ENCODE results near the gene POLE. TPM values are rescaled to one million over a fixed set of nuclear protein-coding genes. Genes with fewer than 3 reads are reported as not detected.
"Not testable (repeated sequence)": the region's sequence is repeated elsewhere in the genome, so short reads cannot be mapped to it uniquely, and the experiment has no call there.

Gene POLE
- total and polyA plus RNA-seq, 2 experiments from 2014 or later = 6.0 to 16.2 TPM

GRCh38 chr12:132698341-132698740, 11.2 kb upstream of the POLE start:
- H3K9me3 ChIP-seq (ENCODE audit: low read depth) = no peaks in the 10 kb centered on the region
- no peak overlapping the region for H2AFZ ChIP-seq
- H3K9me2 ChIP-seq (ENCODE audit: insufficient read depth) = no peaks in the 10 kb centered on the region
- H3K4me3 ChIP-seq = no peak overlapping the region
- in situ Hi-C loops (cut with MboI) = no loop called here
- TF ChIP-seq EZH2phosphoT487 (IDR thresholded peaks at IDR 0.05; ENCODE audit: insufficient read depth, low read depth) (no peak), EZH2 (IDR thresholded peaks at IDR 0.05; ENCODE audit: insufficient read depth, poor library complexity, severe bottlenecking) (no peak)
- H3K27ac ChIP-seq = no peak overlapping the region
- H3K79me2 ChIP-seq (ENCODE audit: insufficient read depth) = no peaks in the 10 kb centered on the region
- H3F3A ChIP-seq (ENCODE audit: insufficient read depth) = peaks cover 4% of the 10 kb centered on the region; the same call in 1 of the 2 replicates
- H3K4me2 ChIP-seq (ENCODE audit: unreplicated experiment) = no peak overlapping the region
- 78 to 81% methylated on average over 5 of the region's 5 CpGs for WGBS, 2 experiments (ENCODE audit: low coverage in 1 of 2, low lambda C conversion rate in 2 of 2, missing lambda C conversion rate in 2 of 2)
- DNase-seq = no peak
- H4K20me1 ChIP-seq (ENCODE audit: insufficient read depth) = no peaks in the 10 kb centered on the region
- no peaks in the 10 kb centered on the region for H3K36me3 ChIP-seq (ENCODE audit: low read depth)
- no peaks in the 10 kb centered on the region for H3K27me3 ChIP-seq (replicated peaks; ENCODE audit: insufficient read depth)
- H3K4me1 ChIP-seq (ENCODE audit: insufficient read depth) = no peaks in the 10 kb centered on the region
- H3K9ac ChIP-seq = no peak overlapping the region

GRCh38 chr12:132695431-132695830, 8.3 kb upstream of the POLE start:
- H3K9me3 ChIP-seq (ENCODE audit: low read depth) = no peaks in the 10 kb centered on the region
- 96 to 98% methylated on average over 12 of the region's 12 CpGs for WGBS, 2 experiments (ENCODE audit: low coverage in 1 of 2, low lambda C conversion rate in 2 of 2, missing lambda C conversion rate in 2 of 2)
- no peaks in the 10 kb centered on the region for H3K36me3 ChIP-seq (ENCODE audit: low read depth)
- no peak overlapping the region for H3K4me3 ChIP-seq
- no peak for TF ChIP-seq EZH2 (IDR thresholded peaks at IDR 0.05; ENCODE audit: insufficient read depth, poor library complexity, severe bottlenecking)
- no peak for TF ChIP-seq EZH2phosphoT487 (IDR thresholded peaks at IDR 0.05; ENCODE audit: insufficient read depth, low read depth)
- H4K20me1 ChIP-seq (ENCODE audit: insufficient read depth) = no peaks in the 10 kb centered on the region
- no peak overlapping the region for H3K9ac ChIP-seq
- H3K4me1 ChIP-seq (ENCODE audit: insufficient read depth) = no peaks in the 10 kb centered on the region
- H3K27ac ChIP-seq = no peak overlapping the region
- in situ Hi-C loops (cut with MboI) = no loop called here
- no peaks in the 10 kb centered on the region for H3K9me2 ChIP-seq (ENCODE audit: insufficient read depth)
- no peak overlapping the region for H3K4me2 ChIP-seq (ENCODE audit: unreplicated experiment)
- no peaks in the 10 kb centered on the region for H3K27me3 ChIP-seq (replicated peaks; ENCODE audit: insufficient read depth)
- H2AFZ ChIP-seq = no peak overlapping the region
- H3F3A ChIP-seq (ENCODE audit: insufficient read depth) = peaks cover 2% of the 10 kb centered on the region; the same call in 1 of the 2 replicates
- H3K79me2 ChIP-seq (ENCODE audit: insufficient read depth) = no peaks in the 10 kb centered on the region
- no peak for DNase-seq

- H3K27ac ChIP-seq; H3K4me3 ChIP-seq; H3F3A ChIP-seq (ENCODE audit: insufficient read depth); H2AFZ ChIP-seq; DNase-seq; H3K27me3 ChIP-seq (replicated peaks; ENCODE audit: insufficient read depth); H4K20me1 ChIP-seq (ENCODE audit: insufficient read depth); H3K4me2 ChIP-seq (ENCODE audit: unreplicated experiment); H3K9me3 ChIP-seq (ENCODE audit: low read depth); in situ Hi-C loops (cut with MboI); H3K36me3 ChIP-seq (ENCODE audit: low read depth); H3K79me2 ChIP-seq (ENCODE audit: insufficient read depth); H3K4me1 ChIP-seq (ENCODE audit: insufficient read depth); H3K9ac ChIP-seq; H3K9me2 ChIP-seq (ENCODE audit: insufficient read depth): not testable (repeated sequence)
- WGBS, 2 experiments (ENCODE audit: low coverage in 1 of 2, low lambda C conversion rate in 2 of 2, missing lambda C conversion rate in 2 of 2) = 94 to 97% methylated on average over 3 of the region's 3 CpGs
Observed at GRCh38 chr12:132694888-132695287, 7.7 kb upstream of the POLE start.

DNA sequence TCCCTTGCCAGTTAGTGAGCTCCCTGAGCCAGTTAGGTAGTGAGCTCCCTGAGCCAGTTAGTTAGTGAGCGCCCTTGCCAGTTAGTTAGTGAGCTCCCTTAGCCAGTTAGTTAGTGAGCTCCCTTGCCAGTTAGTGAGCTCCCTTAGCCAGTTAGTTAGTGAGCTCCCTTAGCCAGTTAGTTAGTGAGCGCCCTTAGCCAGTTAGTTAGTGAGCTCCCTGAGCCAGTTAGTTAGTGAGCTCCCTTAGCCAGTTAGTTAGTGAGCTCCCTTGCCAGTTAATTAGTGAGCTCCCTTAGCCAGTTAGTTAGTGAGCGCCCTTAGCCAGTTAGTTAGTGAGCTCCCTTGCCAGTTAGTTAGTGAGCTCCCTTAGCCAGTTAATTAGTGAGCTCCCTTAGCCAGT, 4.9 kb upstream of the POLE start:
- H3K9me2 ChIP-seq (ENCODE audit: insufficient read depth); H2AFZ ChIP-seq; H3F3A ChIP-seq (ENCODE audit: insufficient read depth); H3K27me3 ChIP-seq (replicated peaks; ENCODE audit: insufficient read depth); H3K9ac ChIP-seq; in situ Hi-C loops (cut with MboI); H3K27ac ChIP-seq; H3K4me2 ChIP-seq (ENCODE audit: unreplicated experiment); H4K20me1 ChIP-seq (ENCODE audit: insufficient read depth); H3K79me2 ChIP-seq (ENCODE audit: insufficient read depth); H3K4me3 ChIP-seq; DNase-seq; H3K9me3 ChIP-seq (ENCODE audit: low read depth); H3K4me1 ChIP-seq (ENCODE audit: insufficient read depth); H3K36me3 ChIP-seq (ENCODE audit: low read depth): not testable (repeated sequence)
- 63 to 97% methylated on average over 2 to 3 of the region's 3 CpGs for WGBS, 2 experiments (ENCODE audit: low coverage in 1 of 2, low lambda C conversion rate in 2 of 2, missing lambda C conversion rate in 2 of 2)

GRCh38 chr12:132690112-132690511, 3.0 kb upstream of the POLE start:
- no peaks in the 10 kb centered on the region for H4K20me1 ChIP-seq (ENCODE audit: insufficient read depth)

More at GRCh38 chr12:132690112-132690511, 3.0 kb upstream of the POLE start:
- H3K36me3 ChIP-seq (ENCODE audit: low read depth) = no peaks in the 10 kb centered on the region
- H3F3A ChIP-seq (ENCODE audit: insufficient read depth) = peaks cover 9% of the 10 kb centered on the region; the same call in 1 of the 2 replicates
- no peak overlapping the region for H2AFZ ChIP-seq
- no peaks in the 10 kb centered on the region for H3K27me3 ChIP-seq (replicated peaks; ENCODE audit: insufficient read depth)
- H3K4me1 ChIP-seq (ENCODE audit: insufficient read depth) = no peaks in the 10 kb centered on the region
- DNase-seq = no peak
- H3K4me2 ChIP-seq (ENCODE audit: unreplicated experiment) = no peak overlapping the region
- peaks cover 14% of the 10 kb centered on the region for H3K79me2 ChIP-seq (ENCODE audit: insufficient read depth)
- no peaks in the 10 kb centered on the region for H3K9me2 ChIP-seq (ENCODE audit: insufficient read depth)
- no peak overlapping the region for H3K4me3 ChIP-seq
- H3K27ac ChIP-seq = no peak overlapping the region
- WGBS, 2 experiments (ENCODE audit: low coverage in 1 of 2, low lambda C conversion rate in 2 of 2, missing lambda C conversion rate in 2 of 2) = 96 to 97% methylated on average over 9 of the region's 9 CpGs
- no peak for TF ChIP-seq EZH2phosphoT487 (IDR thresholded peaks at IDR 0.05; ENCODE audit: insufficient read depth, low read depth)
- no peak for TF ChIP-seq EZH2 (IDR thresholded peaks at IDR 0.05; ENCODE audit: insufficient read depth, poor library complexity, severe bottlenecking)
- no peaks in the 10 kb centered on the region for H3K9me3 ChIP-seq (ENCODE audit: low read depth)
- H3K9ac ChIP-seq = no peak overlapping the region
- in situ Hi-C loops (cut with MboI) = no loop called here
